HepG2 (cell line): ENCODE data around the gene S100A4. TPM values are rescaled to one million over a fixed set of nuclear protein-coding genes. Genes with fewer than 3 reads are reported as not detected.

Source experiments
- FUBP1 ChIP-seq: sonication (generic); formaldehyde crosslinking; IDR thresholded peaks from 2 replicates; pipeline ENCODE4 v1.5.1; 2020; ENCODE audit warnings: missing genetic modification reagents, mild to moderate bottlenecking, borderline replicate concordance
- IKZF4 ChIP-seq: sonication (generic); formaldehyde crosslinking; IDR thresholded peaks from 2 replicates; pipeline ENCODE4 v1.5.1; 2020; ENCODE audit warnings: borderline replicate concordance, mild to moderate bottlenecking, low read depth, missing genetic modification reagents; ENCODE audit errors: not compliant biosample characterization
- MXD1 ChIP-seq: sonication (generic); formaldehyde crosslinking; IDR thresholded peaks from 2 replicates; pipeline ENCODE4 v1.4.0; 2020; ENCODE audit warnings: mild to moderate bottlenecking, missing genetic modification reagents
- PRDM4 ChIP-seq: sonication (generic); formaldehyde crosslinking; IDR thresholded peaks from 2 replicates; pipeline ENCODE4 v1.9.0; 2021; ENCODE audit warnings: missing genetic modification reagents, borderline replicate concordance
- TEAD3 ChIP-seq: optimal IDR thresholded peaks from 2 replicates; pipeline ENCODE3; 2016; ENCODE audit warnings: borderline replicate concordance
- ZHX1 ChIP-seq: sonication (generic); formaldehyde crosslinking; IDR thresholded peaks from 2 replicates; pipeline ENCODE4 v1.8.1; 2022; ENCODE audit warnings: low read depth, mild to moderate bottlenecking, missing genetic modification reagents
- ZMYM3 ChIP-seq: sonication (generic); formaldehyde crosslinking; IDR thresholded peaks from 2 replicates; pipeline ENCODE4 v1.5.1; 2020; ENCODE audit warnings: mild to moderate bottlenecking, missing genetic modification reagents
- ZNF337 ChIP-seq: sonication (generic); formaldehyde crosslinking; IDR thresholded peaks from 2 replicates; pipeline ENCODE4 v1.5.1; 2020; ENCODE audit warnings: missing genetic modification reagents, low read depth, mild to moderate bottlenecking, borderline replicate concordance
- ZNF407 ChIP-seq: sonication (generic); formaldehyde crosslinking; IDR thresholded peaks from one replicate; pipeline ENCODE4 v1.5.1; 2020; ENCODE audit warnings: mild to moderate bottlenecking, missing genetic modification reagents; ENCODE audit errors: not compliant biosample characterization
- polyA plus RNA-seq, 8 experiments: library from polyadenylated mRNA; depleted of rRNA in 3 of 8; stranded (reverse) in 7 of 8; unstranded in 1 of 8; fragments of >200 nt; fragmentation: Illumina TruSeq in 4 of 8; extraction: Trizol in 4 of 8; gene quantifications; 2 replicates each; pipeline versions ENCODE4 v1.2.1 to v1.2.3, GENCODE V29; 2011 to 2016; ENCODE audit warnings: low read depth in 4 of 8, missing spikeins in 1 of 8, mixed read lengths in 1 of 8; ENCODE audit not compliant: insufficient read depth in 1 of 8
- total RNA-seq, 5 experiments: library from RNA; depleted of rRNA; stranded (reverse); fragments of >200 nt; fragmentation: Illumina TruSeq; extraction: Trizol; gene quantifications; 2 replicates each; pipeline ENCODE4 v1.2.3, GENCODE V29; 2016; ENCODE audit warnings: low read depth in 1 of 5

S100A4 gene
- total and polyA plus RNA-seq, 2 of the 13 experiments (the other 11 are each of a cell fraction or from before 2014, with no cell fraction given), result 12.9 to 20.2 TPM

- TF ChIP-seq ZNF337 (CRISPR knock-in tag) (0 out of 2 replicates have a peak, but pooled peaks have one; percentile 45), ZMYM3 (CRISPR knock-in tag) (peak; percentile 53; the same call in 1 of the 2 replicates), FUBP1 (CRISPR knock-in tag) (no peak), ZHX1 (CRISPR knock-in tag) (0 out of 2 replicates have a peak, but pooled peaks have one; percentile 37), PRDM4 (CRISPR knock-in tag) (no peak), ZNF407 (no peak), MXD1 (CRISPR knock-in tag) (peak; percentile 29; the same call in 1 of the 2 replicates), TEAD3 (CRISPR knock-in tag) (peak; percentile 51), IKZF4 (no peak)
Observed at GRCh38 chr1:153545067-153546055, at the start of gene S100A4 (continued).
